ENCODE results near the gene DENND6A.
A peak's percentile ranks its signal among the peaks of the same experiment; 100 is the strongest.

Gene DENND6A

GRCh38 chr3:57681691-57682090 is 11.2 kb downstream of the DENND6A start:
- TF ChIP-seq TAF1 (IDR thresholded peaks at IDR 0.05; ENCODE audit: low read depth) (no peak), NFIC (IDR thresholded peaks at IDR 0.05) (no peak), CEBPB (IDR thresholded peaks at IDR 0.05) (no peak)

- no peak for TF ChIP-seq TEAD4 (IDR thresholded peaks at IDR 0.05)
- TF ChIP-seq YY1 (IDR thresholded peaks at IDR 0.05; ENCODE audit: low read depth), result no peak
- no peak for TF ChIP-seq REST (IDR thresholded peaks at IDR 0.05; ENCODE audit: low read depth)
- no peak for TF ChIP-seq TAF1 (IDR thresholded peaks at IDR 0.05; ENCODE audit: low read depth)
- TF ChIP-seq MAX (IDR thresholded peaks at IDR 0.05), result no peak
- no peak for TF ChIP-seq ZBTB7A (IDR thresholded peaks at IDR 0.05; ENCODE audit: low read depth)
- no peak for TF ChIP-seq CREB1 (IDR thresholded peaks at IDR 0.05; ENCODE audit: low read depth)
Measured at GRCh38 chr3:57680046-57680445, 12.8 kb downstream of the DENND6A start.

- TF ChIP-seq YY1 (IDR thresholded peaks at IDR 0.05; ENCODE audit: low read depth) (no peak), NFIC (IDR thresholded peaks at IDR 0.05) (0 out of 2 replicates have a peak, but pooled peaks have one; percentile 27)
Measured at GRCh38 chr3:57675530-57675929, 17.3 kb downstream of the DENND6A start.

DNA sequence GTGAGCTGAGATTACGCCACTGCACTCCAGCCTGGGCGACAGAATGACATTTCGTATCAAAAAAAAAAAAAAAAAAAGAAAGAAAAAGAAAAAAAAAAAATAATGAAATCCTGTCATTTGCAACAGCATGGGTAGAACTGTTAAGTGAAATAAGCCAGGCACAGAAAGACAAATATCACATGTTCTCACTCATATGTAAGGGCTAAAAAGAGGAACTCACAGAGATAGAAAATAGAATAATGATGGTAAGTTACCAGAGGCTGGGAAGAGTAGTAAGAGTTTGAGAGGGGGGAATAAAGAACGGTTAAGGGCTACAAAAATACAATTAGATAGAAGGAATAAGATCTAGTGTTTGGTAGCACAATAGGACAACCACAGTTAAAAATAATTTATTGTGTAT is 19.7 kb downstream of the DENND6A start:
- TF ChIP-seq CREB1 (IDR thresholded peaks at IDR 0.05; ENCODE audit: low read depth), result no peak
- TF ChIP-seq NFIC (IDR thresholded peaks at IDR 0.05), result no peak
- no peak for TF ChIP-seq TCF12 (IDR thresholded peaks at IDR 0.05; ENCODE audit: low read depth)

- TF ChIP-seq NFIC (IDR thresholded peaks at IDR 0.05), result no peak
- no peak for TF ChIP-seq REST (IDR thresholded peaks at IDR 0.05; ENCODE audit: low read depth)
- no peak for TF ChIP-seq TCF12 (IDR thresholded peaks at IDR 0.05; ENCODE audit: low read depth)
- TF ChIP-seq TEAD4 (IDR thresholded peaks at IDR 0.05), result no peak
- no peak for TF ChIP-seq YY1 (IDR thresholded peaks at IDR 0.05; ENCODE audit: low read depth)
- TF ChIP-seq FOXM1 (IDR thresholded peaks at IDR 0.05; ENCODE audit: borderline replicate concordance, low read depth), result no peak
- no peak for TF ChIP-seq CREB1 (IDR thresholded peaks at IDR 0.05; ENCODE audit: low read depth)
- no peak for TF ChIP-seq RAD21 (IDR thresholded peaks at IDR 0.05; ENCODE audit: low read depth)
- TF ChIP-seq MAX (IDR thresholded peaks at IDR 0.05), result no peak
- TF ChIP-seq CEBPB (IDR thresholded peaks at IDR 0.05), result no peak
- no peak for TF ChIP-seq EGR1 (IDR thresholded peaks at IDR 0.05)
- no peak for TF ChIP-seq EP300 (IDR thresholded peaks at IDR 0.05; ENCODE audit: borderline replicate concordance)
- no peak for TF ChIP-seq USF1 (IDR thresholded peaks at IDR 0.05)
- TF ChIP-seq ZBTB7A (IDR thresholded peaks at IDR 0.05; ENCODE audit: low read depth), result no peak
- no peak for TF ChIP-seq TAF1 (IDR thresholded peaks at IDR 0.05; ENCODE audit: low read depth)
Measured at GRCh38 chr3:57670543-57670942, 22.3 kb downstream of the DENND6A start.

DNA sequence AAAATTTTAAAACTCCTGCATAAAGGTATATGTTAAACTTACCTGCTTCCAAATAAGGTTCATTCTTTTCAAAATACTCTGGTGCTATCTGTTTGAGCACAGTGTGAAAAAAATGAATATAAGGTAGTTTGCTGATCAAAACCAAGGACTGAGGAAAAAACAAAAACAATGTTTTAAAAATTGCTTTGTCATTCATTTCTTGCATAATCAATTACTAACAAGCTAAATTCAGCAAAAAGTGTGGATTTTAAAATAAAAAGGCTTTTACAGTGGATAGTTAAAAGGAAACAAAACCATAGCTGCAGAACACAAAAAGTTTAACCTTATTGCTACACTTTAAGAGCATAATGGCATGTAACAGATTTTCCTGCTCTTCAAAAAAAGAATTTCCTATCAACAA is 31.5 kb downstream of the DENND6A start:
- TF ChIP-seq CREB1 (IDR thresholded peaks at IDR 0.05; ENCODE audit: low read depth) (no peak), CEBPB (IDR thresholded peaks at IDR 0.05) (no peak), FOXM1 (IDR thresholded peaks at IDR 0.05; ENCODE audit: borderline replicate concordance, low read depth) (no peak), EGR1 (IDR thresholded peaks at IDR 0.05) (no peak), ZBTB7A (IDR thresholded peaks at IDR 0.05; ENCODE audit: low read depth) (no peak), MAX (IDR thresholded peaks at IDR 0.05) (no peak), TCF12 (IDR thresholded peaks at IDR 0.05; ENCODE audit: low read depth) (no peak), REST (IDR thresholded peaks at IDR 0.05; ENCODE audit: low read depth) (no peak), TAF1 (IDR thresholded peaks at IDR 0.05; ENCODE audit: low read depth) (no peak), EP300 (IDR thresholded peaks at IDR 0.05; ENCODE audit: borderline replicate concordance) (no peak), NFIC (IDR thresholded peaks at IDR 0.05) (no peak), USF1 (IDR thresholded peaks at IDR 0.05) (no peak), TEAD4 (IDR thresholded peaks at IDR 0.05) (no peak), RAD21 (IDR thresholded peaks at IDR 0.05; ENCODE audit: low read depth) (no peak), YY1 (IDR thresholded peaks at IDR 0.05; ENCODE audit: low read depth) (no peak)

Measured in Ishikawa (cell line).